ENCODE measurements around the gene UST. TPM values are rescaled to one million over a fixed set of nuclear protein-coding genes. Genes with fewer than 3 reads are reported as not detected.

UST gene
- total and polyA plus RNA-seq, 2 of the 8 experiments (the other 6 are each of a cell fraction or from before 2014, with no cell fraction given), result 13.5 to 34.5 TPM

- H3K18ac ChIP-seq (ENCODE audit: extremely low read depth, low read length), result no peak overlapping the region
- ChIA-PET CTCF (ENCODE audit: partially characterized antibody) (interaction anchor here (1.0 to 6.5 kb wide), 4 partner anchors 10 to 390 kb away, joined by 3 to 44 read pairs (median 4); no protein-coding TSS in a partner anchor), POLR2A (ENCODE audit: partially characterized antibody) (interaction anchor here (0.6 kb wide), 1 partner anchor 516 kb away, joined by 3 read pairs; no protein-coding TSS in a partner anchor)
- no peak for TF ChIP-seq JUND (IDR thresholded peaks at IDR 0.05; ENCODE audit: low read length)
- TF ChIP-seq ASH2L (IDR thresholded peaks at IDR 0.05; ENCODE audit: low read length), result no peak
- TF ChIP-seq ATF3 (IDR thresholded peaks at IDR 0.05; ENCODE audit: insufficient read depth, low read depth, low read length), result no peak
- TF ChIP-seq E2F6 (IDR thresholded peaks at IDR 0.05), result no peak
- no peak for TF ChIP-seq SP4 (IDR thresholded peaks at IDR 0.05; ENCODE audit: low read length)
- no peak for TF ChIP-seq HDAC2 (IDR thresholded peaks at IDR 0.05; ENCODE audit: borderline replicate concordance in 1 of 2, low read depth in 2 of 2, low read length in 2 of 2)
- no peak for TF ChIP-seq SUZ12 (IDR thresholded peaks at IDR 0.05; ENCODE audit: low read length)
- TF ChIP-seq POU5F1 (IDR thresholded peaks at IDR 0.05; ENCODE audit: low read depth, low read length), result no peak
- TF ChIP-seq NRF1 (IDR thresholded peaks at IDR 0.05; ENCODE audit: low read depth, low read length), result no peak
- no peak for TF ChIP-seq EP300 (IDR thresholded peaks at IDR 0.05; ENCODE audit: borderline replicate concordance in 1 of 2, low read depth in 2 of 2, low read length in 2 of 2)
- no peak for TF ChIP-seq TAF7 (optimal IDR thresholded peaks at IDR 0.05; ENCODE audit: borderline replicate concordance, low read depth, low read length)
- no peak for TF ChIP-seq CBX5 (IDR thresholded peaks at IDR 0.05; ENCODE audit: low read depth, low read length)
Measured at GRCh38 chr6:149041953-149042352, 295.1 kb downstream of the UST start.

More at GRCh38 chr6:149041953-149042352, 295.1 kb downstream of the UST start:
- Histone ChIP-seq H3K14ac (ENCODE audit: insufficient read length) (no peak overlapping the region), H3K4ac (replicated peaks; ENCODE audit: insufficient read length, low read depth, low read length) (no peak overlapping the region), H3K27me3 (replicated peaks in 1 of 4; ENCODE audit: control insufficient read depth in 3 of 4, extremely low read depth in 1 of 4, insufficient read depth in 3 of 4, low read length in 3 of 4) (no peaks in the 10 kb centered on the region), H3K36me3 (ENCODE audit: control insufficient read depth in 2 of 4, insufficient read depth in 4 of 4, low read length in 3 of 4) (peaks cover 0 to 4% (median 4%) of the 10 kb centered on the region in 4 experiments; a peak in 2 of 8 replicates), H4K5ac (ENCODE audit: insufficient read length, low read depth, low read length) (no peak overlapping the region), H3K23me2 (ENCODE audit: low read depth, low read length) (no peaks in the 10 kb centered on the region), H2BK20ac (ENCODE audit: low read length) (no peak overlapping the region), H3K56ac (replicated peaks; ENCODE audit: insufficient read length, low read depth, low read length) (no peak overlapping the region), H4K20me1 (replicated peaks in 1 of 2; ENCODE audit: control insufficient read depth in 1 of 2, insufficient read depth in 2 of 2, low read length in 2 of 2) (no peaks in the 10 kb centered on the region), H4K91ac (replicated peaks; ENCODE audit: insufficient read length, low read length) (no peak overlapping the region), H3K79me1 (ENCODE audit: low read depth, low read length) (no peaks in the 10 kb centered on the region; the same call in 1 of the 2 replicates), H3K4me1 (replicated peaks in 1 of 4; ENCODE audit: control insufficient read depth in 3 of 4, insufficient read depth in 4 of 4, low read length in 3 of 4) (peaks cover 2 to 14% (median 10%) of the 10 kb centered on the region in 4 experiments), H2AFZ (ENCODE audit: low read length) (no peak overlapping the region), H2BK15ac (ENCODE audit: low read length) (no peak overlapping the region), H2BK120ac (replicated peaks; ENCODE audit: low read depth, low read length) (no peak overlapping the region), H3K79me2 (ENCODE audit: control insufficient read depth in 1 of 2, insufficient read depth in 2 of 2, low read length in 2 of 2) (no peaks in the 10 kb centered on the region), H2AK5ac (ENCODE audit: low read depth, low read length) (no peak overlapping the region), H2BK12ac (ENCODE audit: low read depth, low read length) (no peak overlapping the region), H3K4me2 (ENCODE audit: insufficient read depth in 1 of 2, low read depth in 2 of 2, low read length in 2 of 2) (no peak overlapping the region), H3K4me3 (ENCODE audit: extremely low read depth in 1 of 4, insufficient read depth in 2 of 4, low read depth in 3 of 4, low read length in 4 of 4) (no peak overlapping the region), H3K27ac (ENCODE audit: low read depth, low read length) (no peak overlapping the region), H3K23ac (ENCODE audit: insufficient read length) (no peak overlapping the region), H2BK5ac (ENCODE audit: low read depth, low read length) (no peak overlapping the region), H3K9me3 (ENCODE audit: insufficient read depth in 2 of 2, low read depth in 1 of 2, low read length in 1 of 2) (no peaks in the 10 kb centered on the region), H4K8ac (ENCODE audit: extremely low read depth, insufficient read depth, low read length) (no peak overlapping the region), H3K9ac (replicated peaks in 1 of 4; ENCODE audit: extremely low read depth in 1 of 4, low read depth in 3 of 4, low read length in 3 of 4) (no peak overlapping the region)
- no peak for FAIRE-seq
- WGBS, 2 experiments (ENCODE audit: extremely low coverage in 1 of 2, insufficient coverage in 1 of 2, insufficient read length in 1 of 2, insufficient replicate concordance in 2 of 2, low coverage in 1 of 2, low lambda C conversion rate in 2 of 2, missing lambda C conversion rate in 1 of 2), result 86% methylated on average over 2 of the region's 2 CpGs; no CpG with 5 or more reads in 1 of the 2 experiments
- no peak for DNase-seq (ENCODE audit: low read depth in 1 of 2, low spot score in 2 of 2)

Data from H1 (cell line).